Mammary epithelial cell (primary cell): ENCODE results near the gene MTG1.

ENCODE experiments used
- EZH2 ChIP-seq: IDR thresholded peaks from 2 replicates; pipeline ENCODE4 v1.6.1; 2012; ENCODE audit warnings: low read length, inconsistent platforms, borderline replicate concordance
- TF ChIP-seq, protein P1 (sequence below), 2 donors: IDR thresholded peaks in 1 of 2; conservative IDR thresholded peaks in 1 of 2; 2 replicates each; pipeline ENCODE4 v1.5.1; 2011 to 2012; ENCODE audit warnings: inconsistent platforms in 2 of 2, low read length in 2 of 2, mild to moderate bottlenecking in 2 of 2, control low read depth in 1 of 2, low read depth in 1 of 2; ENCODE audit not compliant: insufficient read depth in 1 of 2; ENCODE audit errors: extremely low read depth in 1 of 2

DNA sequence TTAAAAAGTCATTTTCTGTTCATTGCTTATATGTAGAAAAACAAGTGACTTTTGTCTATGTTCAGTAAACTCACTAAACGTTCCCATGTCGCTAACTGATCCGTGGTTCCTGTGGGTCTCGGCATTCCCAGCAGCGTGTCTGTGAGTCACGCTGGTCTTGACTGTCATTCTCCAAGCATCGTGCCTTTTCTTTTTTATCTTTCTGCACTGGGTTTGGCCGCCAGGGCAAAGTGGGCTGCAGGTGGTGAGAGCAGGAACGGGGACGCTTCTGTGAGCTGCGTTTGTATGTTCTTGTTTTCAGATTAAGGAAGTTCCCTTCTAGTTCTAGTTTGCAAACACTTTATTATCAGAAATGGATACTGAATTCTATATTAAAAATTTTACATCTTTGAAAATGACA is 53.0 kb downstream of the MTG1 start:
- TF ChIP-seq, protein P1, sequence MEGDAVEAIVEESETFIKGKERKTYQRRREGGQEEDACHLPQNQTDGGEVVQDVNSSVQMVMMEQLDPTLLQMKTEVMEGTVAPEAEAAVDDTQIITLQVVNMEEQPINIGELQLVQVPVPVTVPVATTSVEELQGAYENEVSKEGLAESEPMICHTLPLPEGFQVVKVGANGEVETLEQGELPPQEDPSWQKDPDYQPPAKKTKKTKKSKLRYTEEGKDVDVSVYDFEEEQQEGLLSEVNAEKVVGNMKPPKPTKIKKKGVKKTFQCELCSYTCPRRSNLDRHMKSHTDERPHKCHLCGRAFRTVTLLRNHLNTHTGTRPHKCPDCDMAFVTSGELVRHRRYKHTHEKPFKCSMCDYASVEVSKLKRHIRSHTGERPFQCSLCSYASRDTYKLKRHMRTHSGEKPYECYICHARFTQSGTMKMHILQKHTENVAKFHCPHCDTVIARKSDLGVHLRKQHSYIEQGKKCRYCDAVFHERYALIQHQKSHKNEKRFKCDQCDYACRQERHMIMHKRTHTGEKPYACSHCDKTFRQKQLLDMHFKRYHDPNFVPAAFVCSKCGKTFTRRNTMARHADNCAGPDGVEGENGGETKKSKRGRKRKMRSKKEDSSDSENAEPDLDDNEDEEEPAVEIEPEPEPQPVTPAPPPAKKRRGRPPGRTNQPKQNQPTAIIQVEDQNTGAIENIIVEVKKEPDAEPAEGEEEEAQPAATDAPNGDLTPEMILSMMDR (conservative IDR thresholded peaks at IDR 0.05 in 1 of 2, IDR thresholded peaks at IDR 0.05 in 1 of 2; ENCODE audit: extremely low read depth in 1 of 2, insufficient read depth in 1 of 2, low read depth in 1 of 2, low read length in 2 of 2), result no peak
- no peak for TF ChIP-seq EZH2
